GM19193 (cell line): Measurements from ENCODE around the gene CMTM4.

Source experiments
- POLR2A ChIP-seq: IDR thresholded peaks from 4 replicates; pipeline ENCODE4 v1.6.1; 2011; ENCODE audit not compliant: insufficient read depth, insufficient read length; ENCODE audit errors: extremely low read depth

The CMTM4 gene

DNA sequence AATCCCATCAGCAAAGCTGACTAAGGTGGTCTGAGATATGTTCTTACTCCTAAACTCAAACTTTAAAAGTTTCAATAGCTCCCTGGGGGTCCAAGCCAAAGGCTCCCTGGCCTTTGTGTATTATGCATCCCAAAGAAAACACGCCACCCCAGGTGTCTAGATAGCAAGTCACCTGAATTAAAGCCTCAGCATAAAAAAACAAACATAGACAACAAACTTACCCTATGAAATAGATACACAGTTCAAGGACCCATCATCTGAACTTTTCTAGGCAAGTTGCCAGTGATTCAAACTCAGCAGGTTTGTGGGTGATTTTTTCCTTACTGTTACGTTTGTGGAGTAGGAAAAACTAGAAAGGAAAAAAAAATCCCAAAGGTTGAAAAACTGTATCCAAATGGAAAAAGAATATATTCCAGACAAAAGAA, 79.5 kb downstream of the CMTM4 start:
- TF ChIP-seq POLR2A = no peak

DNA sequence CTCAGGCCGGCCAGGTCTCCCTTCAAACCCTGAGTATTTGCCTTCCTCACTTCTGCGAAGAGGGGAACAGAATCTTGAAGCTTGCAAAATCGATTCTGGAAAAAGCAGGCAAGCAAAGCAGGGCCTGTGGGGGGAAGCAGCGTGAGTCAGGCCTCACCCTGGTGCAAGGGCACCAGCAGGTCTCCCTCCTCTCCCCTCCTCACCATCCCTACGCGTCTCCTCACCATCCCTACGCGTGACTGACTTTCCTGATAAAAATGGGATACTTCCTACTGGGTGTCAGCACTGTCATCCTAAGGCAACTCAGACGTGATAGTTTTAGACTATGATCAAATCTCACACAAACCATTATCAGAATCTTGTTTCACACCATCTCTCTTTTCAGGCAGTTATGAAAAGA, 80.0 kb downstream of the CMTM4 start:
- TF ChIP-seq POLR2A = no peak

DNA sequence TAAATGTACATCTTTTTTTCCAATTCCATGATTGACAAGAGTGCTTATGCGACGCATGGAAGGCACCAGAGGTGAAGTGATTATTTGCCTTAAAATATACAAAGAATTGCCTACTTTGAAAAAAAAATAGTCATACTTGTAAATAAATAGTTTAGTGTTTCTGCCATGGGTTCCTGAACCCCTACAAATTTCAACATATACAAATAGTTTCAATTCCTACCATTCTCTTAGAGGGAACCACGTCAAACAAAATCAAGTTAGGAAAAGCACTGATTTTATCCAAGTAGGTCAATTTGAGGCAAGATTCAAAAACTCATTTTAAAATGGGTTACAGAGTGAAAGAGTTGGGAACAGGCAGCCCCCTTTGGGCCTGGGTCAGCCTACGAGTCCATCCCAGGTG, 80.4 kb downstream of the CMTM4 start:
- no peak for TF ChIP-seq POLR2A

DNA sequence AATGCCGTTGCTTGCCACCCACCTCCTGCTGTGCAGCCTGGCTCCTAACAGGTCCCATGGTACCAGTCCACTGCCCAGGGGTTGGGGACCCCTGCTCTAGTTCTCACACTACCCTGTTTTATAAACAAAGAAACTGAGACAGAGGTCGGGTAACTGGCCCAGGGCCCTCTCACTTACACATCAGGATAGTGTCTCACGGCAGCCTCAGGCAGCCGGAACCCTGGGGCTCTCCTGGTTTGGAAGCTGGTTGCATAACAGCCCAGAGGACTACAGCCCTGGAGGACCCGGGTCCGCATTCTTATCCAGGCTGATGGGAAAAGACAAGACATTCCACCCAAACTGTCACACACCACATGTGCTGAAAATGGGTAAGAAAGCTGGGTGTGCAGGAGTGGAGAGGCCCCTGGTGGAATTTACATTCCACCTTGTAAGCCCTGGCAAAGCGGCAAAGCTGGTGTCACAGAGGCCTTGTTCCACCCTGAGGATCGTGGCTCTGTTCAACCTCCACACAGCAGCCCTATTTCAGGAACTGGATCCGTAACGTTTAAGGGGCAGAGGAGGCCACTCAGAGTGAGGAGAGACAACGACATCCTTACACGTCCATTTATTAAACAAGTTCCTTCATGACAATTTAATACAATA, 82.3 kb downstream of the CMTM4 start:
- no peak for TF ChIP-seq POLR2A

DNA sequence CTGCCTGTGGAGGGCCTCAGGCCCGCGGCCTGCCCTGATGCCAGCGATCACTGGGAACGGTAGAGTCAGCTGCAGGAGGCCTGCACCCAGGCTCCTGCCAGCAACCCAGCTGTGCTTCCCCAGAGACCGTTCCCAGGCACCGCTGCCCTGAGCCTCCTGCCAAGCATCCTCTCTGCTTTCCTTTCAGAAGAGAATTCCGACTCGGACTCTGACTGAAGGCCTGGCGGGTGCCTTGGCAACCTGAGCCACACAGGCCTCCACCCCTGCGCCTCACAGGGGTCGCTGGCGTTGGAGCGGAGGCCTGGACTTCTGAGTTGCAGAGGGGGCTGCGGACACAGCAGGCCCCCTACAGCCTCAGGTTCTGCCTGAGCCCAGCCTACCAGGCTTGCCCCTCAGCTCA, 84.1 kb downstream of the CMTM4 start:
- TF ChIP-seq POLR2A = no peak

DNA sequence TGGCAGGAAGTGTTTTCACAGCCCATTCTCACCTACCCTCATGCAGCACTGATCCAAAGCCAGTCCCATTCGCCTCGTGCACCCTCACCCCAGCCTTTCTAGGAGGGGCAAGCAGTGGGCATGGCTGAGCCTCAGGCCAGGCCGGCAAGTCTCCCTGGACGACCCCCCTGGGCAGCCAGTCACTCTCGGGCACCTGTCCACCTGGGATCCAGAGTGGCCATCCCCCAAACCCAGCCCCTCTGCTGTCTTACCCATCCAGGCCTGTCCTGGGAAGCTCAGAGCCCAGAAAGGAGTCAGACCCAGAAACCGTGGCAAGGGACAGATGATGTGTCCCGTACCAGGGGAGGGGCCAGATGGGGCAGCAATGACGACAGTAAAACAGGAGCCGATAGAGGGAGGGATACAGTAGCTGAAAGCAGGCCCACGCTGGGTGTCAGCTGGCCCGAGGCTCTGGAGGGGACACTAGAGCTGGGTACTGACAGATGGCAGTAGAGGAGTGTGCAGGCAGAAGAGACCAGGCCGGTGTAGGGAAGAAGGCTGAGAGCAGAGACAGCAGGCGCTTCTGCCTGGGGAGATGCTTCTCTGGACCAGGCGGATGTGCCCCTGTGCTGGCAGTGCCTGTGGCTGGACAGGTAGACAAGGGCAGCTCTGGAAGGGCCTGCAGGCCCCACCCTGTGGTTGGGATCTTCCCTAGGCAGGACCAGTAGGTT, 86.3 kb downstream of the CMTM4 start:
- TF ChIP-seq POLR2A = no peak

DNA sequence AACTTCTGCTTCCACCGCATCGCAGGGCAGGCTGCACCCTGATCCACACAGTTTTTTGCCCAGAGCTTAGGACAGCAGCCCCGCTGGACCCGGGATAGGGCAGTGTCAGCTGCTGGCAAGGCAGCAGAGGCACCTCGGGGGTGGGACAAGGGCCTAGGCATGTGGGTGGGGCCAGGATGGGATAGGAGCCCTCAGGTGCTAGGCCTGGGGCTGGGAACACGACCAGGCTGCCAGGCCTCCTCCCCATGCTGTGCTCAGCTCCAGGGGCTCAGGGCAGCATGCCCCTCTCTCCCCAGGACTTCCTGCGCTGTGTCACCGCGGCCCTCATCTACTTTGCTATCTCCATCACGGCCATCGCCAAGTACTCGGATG, 87.4 kb downstream of the CMTM4 start:
- no peak for TF ChIP-seq POLR2A

DNA sequence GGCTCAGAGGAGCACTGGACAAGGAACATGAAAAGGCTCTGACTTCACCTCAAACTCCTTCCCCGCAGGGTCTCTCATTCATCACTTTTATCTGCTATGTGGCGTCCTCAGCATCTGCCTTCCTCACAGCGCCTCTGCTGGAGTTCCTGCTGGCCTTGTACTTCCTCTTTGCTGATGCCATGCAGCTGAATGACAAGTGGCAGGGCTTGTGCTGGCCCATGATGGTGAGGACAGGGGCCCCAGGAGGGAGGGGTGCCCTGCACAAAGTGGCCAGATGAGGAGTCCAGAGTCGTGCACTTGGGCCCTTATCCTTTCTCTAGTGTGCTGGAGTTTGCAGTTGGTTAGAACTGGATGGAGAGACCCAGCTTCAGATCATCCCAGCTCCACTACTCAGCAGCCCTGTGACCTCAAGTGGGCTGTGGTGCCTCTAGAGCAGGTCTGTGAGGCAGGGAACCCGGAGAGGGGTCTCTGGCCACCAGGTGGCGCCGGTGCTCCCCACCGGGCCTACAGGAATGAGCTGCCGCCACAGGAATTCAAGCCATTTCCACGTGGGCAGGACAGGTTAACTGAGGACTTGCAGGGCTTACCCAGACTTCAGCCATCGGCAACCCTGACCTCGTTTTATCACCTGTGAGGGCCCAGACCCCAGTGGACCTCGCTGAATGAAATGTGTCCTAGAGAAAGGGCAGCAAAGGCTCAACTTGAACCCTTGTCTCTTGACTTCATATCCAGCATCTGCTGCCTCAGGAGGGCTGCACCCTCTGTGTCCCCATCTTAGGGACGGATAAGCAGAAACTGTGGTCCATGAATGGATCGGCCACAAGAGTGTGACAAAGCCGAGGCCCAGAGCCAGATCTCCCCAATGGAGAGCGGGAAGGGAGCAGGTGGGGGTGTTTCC, 88.1 kb downstream of the CMTM4 start:
- no peak for TF ChIP-seq POLR2A

DNA sequence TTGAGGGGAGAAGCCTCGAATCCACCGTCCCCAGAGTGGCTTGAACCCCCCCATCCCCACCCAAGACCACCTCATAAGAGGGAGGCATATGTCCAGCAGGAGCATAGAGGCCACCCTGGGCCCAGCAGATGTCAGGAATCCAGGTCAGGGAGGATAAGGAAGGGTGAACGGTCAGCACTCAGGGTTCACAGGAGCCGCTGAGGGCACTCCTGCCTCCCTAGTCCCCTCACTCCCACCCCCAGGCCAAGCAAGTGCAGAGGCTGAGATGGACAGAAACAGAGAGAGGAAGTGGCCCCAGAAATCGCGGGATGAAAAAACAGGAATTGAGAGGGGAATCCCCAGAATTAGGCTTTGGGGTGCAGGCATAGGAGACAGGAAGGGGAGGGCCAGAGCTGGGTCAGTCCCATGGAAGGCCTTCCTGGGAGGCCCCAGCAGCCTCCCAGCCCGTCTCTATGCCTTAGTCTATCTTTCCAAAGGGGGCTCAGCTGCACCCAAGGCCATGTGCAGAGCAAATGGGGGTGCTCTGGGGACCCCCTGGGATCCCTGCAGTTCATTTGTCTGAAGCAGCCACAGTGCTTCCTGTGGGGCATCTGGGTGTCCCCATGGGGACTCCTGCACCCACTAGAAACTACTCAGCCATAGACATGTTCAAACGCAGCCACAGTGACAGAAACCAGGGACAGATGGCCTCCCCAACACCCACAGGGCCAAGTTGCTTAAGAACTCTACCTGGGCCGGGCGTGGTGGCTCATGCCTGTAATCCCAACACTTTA, 90.4 kb downstream of the CMTM4 start:
- TF ChIP-seq POLR2A = no peak

DNA sequence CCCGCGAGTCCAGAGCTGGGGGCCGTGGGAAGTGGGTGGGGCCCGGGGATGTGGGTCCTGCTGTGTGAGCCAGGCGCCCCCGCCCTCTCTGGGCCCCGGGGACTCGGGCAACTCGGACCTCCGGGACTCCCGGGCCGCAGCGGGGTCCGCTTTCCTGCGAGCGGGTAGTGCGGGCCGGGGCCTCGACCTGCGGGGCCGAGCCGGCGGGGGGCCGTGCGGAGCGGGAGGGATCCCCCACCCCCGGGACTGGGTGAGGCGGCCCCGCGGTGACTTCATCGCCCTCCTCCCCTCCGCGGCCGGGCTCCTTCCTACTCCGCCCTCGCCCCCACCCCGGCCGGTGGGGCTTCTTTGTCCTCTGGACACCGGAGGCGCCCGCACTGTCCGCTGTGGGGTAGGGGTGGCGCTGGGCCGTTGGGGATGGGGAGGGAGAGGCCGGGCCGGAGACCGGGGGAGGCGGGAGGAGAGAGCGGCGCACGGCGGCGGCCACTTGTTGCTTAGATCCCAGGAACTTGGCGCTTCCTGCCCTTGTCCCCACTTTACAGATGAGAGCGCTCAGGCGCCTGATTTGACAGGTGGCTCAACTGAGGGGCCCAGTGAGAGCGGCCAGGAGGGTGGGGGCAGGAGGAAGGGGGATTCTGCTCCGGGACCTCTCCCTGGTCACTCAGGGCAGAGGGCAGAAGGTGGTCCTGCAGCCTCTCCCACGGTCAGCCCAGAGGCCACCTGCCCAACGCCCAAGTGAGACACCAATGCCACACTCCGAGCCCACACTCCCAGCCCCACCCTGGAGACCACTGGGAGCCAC, 91.2 kb downstream of the CMTM4 start:
- TF ChIP-seq POLR2A = no peak

DNA sequence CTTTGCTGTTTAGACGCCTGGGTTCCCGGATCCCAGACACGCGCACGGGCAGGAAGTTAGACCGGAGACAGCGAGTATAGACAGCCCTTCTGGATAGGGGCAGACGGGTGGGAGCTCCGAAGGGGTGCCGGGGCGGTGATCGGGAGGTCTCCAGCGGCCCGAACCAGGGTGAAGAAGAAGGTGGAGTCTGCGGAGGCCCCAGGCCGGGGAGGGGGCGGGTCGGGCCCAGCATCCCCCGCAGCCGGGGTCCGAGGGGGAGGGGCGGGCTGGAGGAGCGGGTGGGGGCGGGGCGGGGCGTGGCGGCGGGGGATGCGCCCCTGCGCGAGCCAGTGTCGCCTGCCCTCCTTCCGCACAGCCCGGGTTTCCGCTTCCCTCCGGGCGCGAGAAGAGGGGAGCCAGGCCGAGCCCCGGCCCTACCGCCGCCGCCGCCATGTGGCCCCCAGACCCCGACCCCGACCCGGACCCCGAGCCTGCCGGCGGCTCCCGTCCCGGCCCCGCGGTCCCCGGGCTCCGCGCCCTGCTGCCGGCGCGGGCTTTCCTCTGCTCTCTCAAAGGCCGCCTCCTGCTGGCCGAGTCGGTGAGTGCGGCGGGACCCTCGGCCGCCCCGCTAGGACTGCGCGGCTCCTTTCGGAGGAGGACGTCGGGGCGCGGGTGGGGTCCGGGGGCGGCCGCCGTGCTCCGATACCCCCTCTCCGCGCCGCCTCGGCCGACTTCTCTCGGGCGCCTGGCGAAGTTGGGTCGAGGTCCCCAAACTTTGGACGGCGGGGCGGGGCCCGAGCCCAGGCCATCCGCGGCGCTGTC, 92.0 kb downstream of the CMTM4 start, which contains the start of gene CMTM3:
Gene CMTM3 (plus strand): TSS at position 329 of the 801 bp plus-strand sequence. CDS start 102 bp downstream, at position 431.
- TF ChIP-seq POLR2A = peak; percentile 35

DNA sequence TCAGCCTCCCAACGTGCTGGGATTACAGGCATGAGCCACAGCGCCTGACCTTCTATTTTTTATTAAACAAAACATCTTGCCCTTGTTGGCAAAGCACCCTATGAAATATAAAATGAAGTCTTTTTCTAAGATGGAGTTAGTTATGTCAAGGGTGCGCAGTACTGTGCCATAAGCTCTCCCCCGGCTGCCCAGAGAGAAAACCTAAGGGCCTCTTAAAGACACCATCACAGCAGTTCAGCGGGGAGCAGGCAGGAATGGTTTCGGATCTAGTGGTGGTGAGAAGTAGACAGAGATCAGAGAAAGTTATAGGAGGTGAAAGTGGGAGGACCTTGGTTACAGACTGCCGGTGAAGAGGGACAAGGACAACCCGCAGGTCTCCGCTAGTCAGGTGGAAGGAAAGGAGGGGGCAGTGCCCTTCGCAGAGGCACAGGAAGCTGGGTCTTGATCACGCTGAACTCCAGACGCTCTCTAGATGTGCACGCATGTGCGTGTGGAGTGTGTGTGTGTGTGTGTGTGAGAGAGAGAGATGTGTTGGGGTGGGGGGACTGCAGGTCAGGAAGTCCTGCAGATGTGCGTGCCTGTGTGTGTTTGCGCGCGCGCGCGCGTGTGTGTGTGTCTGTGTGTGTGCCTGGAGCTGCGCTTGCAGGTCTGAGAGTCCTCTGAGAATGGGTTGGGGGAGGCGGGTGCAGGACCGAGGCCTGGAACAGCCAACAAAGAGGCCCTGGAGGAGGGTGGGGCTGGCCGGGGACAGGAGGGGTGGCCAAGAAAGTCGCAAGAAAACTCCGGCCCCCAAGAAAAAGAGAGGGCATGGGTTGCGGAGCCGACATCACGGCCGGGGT, 92.8 kb downstream of the CMTM4 start:
- TF ChIP-seq POLR2A = peak; percentile 48
